HUES48 (cell line): ENCODE data around the gene MREG.
A peak's percentile ranks its signal among the peaks of the same experiment; 100 is the strongest.
"Not testable (repeated sequence)": the region's sequence is repeated elsewhere in the genome, so short reads cannot be mapped to it uniquely, and the experiment has no call there.

Experiments
- H3K27ac ChIP-seq: one replicate; pipeline ENCODE4 v1.7.0; 2013; ENCODE audit warnings: low read depth, low read length, inconsistent platforms
- H3K27me3 ChIP-seq: 2 replicates; pipeline ENCODE4 v1.6.1; 2013; ENCODE audit warnings: mild to moderate bottlenecking, low read length; ENCODE audit not compliant: control insufficient read depth, insufficient read depth
- H3K36me3 ChIP-seq: 2 replicates; pipeline ENCODE4 v1.6.1; 2013; ENCODE audit warnings: low read length; ENCODE audit not compliant: control insufficient read depth, insufficient read depth
- H3K4me1 ChIP-seq: 2 replicates; pipeline ENCODE4 v1.6.1; 2013; ENCODE audit warnings: mild to moderate bottlenecking, low read length; ENCODE audit not compliant: control insufficient read depth, insufficient read depth
- H3K4me3 ChIP-seq: 2 replicates; pipeline ENCODE4 v1.5.1; 2013; ENCODE audit warnings: mild to moderate bottlenecking, low read depth, low read length
- H3K9ac ChIP-seq: 2 replicates; pipeline ENCODE4 v1.6.1; 2013; ENCODE audit warnings: mild to moderate bottlenecking, low read depth, low read length, moderate library complexity
- H3K9me3 ChIP-seq: 2 replicates; pipeline ENCODE4 v1.6.1; 2013; ENCODE audit warnings: low read length; ENCODE audit not compliant: control insufficient read depth, insufficient read depth

The MREG gene

DNA sequence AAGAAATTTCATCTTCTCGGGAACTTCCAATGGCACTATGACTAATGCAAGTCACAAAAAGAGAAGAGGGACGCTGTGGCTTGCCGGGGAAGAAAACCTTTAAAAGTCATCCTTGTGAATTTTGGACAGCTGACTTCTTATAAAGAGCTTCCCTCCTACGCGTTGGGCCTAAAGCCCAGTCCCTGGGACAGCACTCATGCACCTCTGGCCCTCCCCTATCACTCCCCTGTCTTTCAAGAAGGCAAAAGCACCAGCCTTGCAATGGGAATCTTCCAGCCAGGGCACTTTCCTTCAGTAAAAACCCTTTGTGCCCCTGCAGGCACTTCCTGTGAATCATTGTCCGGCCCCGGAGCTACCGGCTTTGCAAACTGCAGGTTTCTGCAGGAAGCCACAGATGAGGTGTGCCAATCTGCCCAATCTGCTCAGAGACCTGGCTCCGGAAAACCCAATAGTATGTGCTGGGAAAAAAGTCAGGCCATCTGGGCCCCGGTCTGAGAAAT lies 7.1 kb downstream of the MREG start:
- H3K9me3 ChIP-seq = no peaks in the 10 kb centered on the region
- no peaks in the 10 kb centered on the region for H3K36me3 ChIP-seq
- no peak overlapping the region for H3K9ac ChIP-seq
- no peak overlapping the region for H3K4me3 ChIP-seq
- H3K4me1 ChIP-seq = peaks cover 39% of the 10 kb centered on the region
- H3K27me3 ChIP-seq = no peaks in the 10 kb centered on the region
- peak overlapping the region; percentile 77 for H3K27ac ChIP-seq

DNA sequence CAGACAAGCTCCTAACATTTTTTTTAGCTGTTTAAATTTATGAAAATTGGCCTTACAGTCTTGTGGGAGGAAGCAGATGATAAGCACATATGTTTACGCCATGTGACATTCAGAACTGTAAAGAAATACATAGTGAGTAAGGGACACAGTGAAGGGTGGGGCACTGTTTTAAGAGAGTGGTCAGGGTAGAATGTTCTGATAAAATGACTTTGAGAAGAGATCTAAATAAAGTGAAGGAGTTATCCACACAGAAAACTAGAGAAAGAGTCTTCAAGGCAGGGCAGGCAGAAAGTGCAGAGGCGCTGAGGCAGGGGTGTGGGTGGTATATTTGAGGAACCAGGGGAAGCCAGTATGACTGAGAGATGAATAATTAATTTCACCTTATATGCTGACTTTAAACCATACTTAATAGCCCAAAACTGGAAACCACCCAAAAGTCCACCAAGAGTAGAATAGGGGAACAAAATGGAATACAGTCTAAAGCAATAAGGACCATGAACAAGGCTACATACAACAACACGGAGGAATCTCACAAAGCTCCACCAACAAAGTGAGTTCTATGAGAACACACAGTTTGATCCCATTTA lies 8.6 kb downstream of the MREG start:
- Histone ChIP-seq H3K36me3 (peaks cover 3% of the 10 kb centered on the region; the same call in 1 of the 2 replicates), H3K9me3 (no peaks in the 10 kb centered on the region), H3K4me1 (peaks cover 42% of the 10 kb centered on the region), H3K27me3 (no peaks in the 10 kb centered on the region), H3K4me3 (no peak overlapping the region), H3K9ac (no peak overlapping the region), H3K27ac (no peak overlapping the region)

DNA sequence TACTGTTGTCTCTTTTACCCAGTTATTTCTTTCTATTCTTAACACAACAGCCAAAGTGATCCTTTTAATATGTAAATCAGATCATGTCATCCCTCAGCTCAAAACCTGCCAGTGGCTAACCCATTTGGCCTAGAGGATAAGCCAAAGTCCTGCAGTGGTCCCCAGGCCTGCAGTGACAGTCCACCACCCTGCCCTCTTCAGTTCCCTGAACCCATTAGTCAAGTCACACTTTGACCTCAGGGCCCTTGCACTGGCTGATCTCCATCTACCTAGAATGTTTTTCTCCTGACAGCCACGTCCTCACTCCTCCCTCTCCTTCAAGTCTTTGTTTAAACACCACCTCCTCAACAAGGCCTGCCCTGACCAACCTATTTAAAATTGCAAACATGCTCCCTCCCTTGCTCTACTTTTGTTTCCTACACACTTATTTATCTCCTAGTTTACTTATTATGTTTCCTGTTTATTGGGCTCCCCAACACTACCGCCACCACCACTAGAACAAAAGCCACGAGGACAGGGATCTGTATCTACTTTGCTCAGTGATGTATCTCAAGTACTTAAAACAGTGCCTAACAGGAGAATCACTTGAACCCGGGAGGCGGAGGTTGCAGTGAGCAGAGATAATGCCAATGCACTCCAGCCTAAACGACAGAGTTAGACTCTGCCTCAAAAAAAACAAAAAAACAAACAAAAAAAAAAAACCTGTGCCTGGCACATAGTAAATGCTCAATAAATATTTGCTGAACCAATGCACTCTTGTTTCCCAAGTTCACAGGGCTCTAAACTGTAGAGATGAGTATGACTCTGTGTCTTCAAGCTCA lies 9.3 kb downstream of the MREG start:
- no peak overlapping the region for H3K9ac ChIP-seq
- no peaks in the 10 kb centered on the region for H3K9me3 ChIP-seq

DNA sequence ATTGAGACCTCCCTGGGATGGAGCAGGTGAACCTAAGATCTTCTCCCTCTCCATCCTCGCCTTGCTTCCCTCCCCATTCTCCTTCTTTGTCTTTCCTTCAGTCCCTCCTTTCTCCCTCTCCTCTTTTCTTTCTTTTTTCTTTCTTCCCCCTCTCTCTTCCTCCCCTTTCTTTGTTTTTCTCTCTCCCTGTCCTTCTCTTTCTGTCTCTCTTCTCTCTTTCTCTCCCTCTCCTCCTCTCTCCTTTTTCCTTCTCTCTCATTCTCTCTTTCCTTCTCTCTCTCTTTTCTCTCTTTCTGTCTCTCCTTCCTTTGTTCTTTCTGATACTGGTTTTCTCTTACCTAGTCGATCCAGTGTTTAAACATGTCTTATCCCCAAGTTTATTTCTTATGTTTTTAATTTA lies 10.7 kb downstream of the MREG start:
- Histone ChIP-seq H3K9me3 (no peaks in the 10 kb centered on the region), H3K9ac (no peak overlapping the region), H3K27me3 (no peaks in the 10 kb centered on the region), H3K4me1 (peaks cover 39% of the 10 kb centered on the region), H3K27ac (peak overlapping the region; percentile 8), H3K4me3 (no peak overlapping the region), H3K36me3 (peaks cover 11% of the 10 kb centered on the region)

More for the DNA sequence above, 9.3 kb downstream of the MREG start:
- no peak overlapping the region for H3K27ac ChIP-seq
- H3K27me3 ChIP-seq = no peaks in the 10 kb centered on the region
- peaks cover 42% of the 10 kb centered on the region for H3K4me1 ChIP-seq
- H3K4me3 ChIP-seq = no peak overlapping the region
- H3K36me3 ChIP-seq = peaks cover 3% of the 10 kb centered on the region; the same call in 1 of the 2 replicates

DNA sequence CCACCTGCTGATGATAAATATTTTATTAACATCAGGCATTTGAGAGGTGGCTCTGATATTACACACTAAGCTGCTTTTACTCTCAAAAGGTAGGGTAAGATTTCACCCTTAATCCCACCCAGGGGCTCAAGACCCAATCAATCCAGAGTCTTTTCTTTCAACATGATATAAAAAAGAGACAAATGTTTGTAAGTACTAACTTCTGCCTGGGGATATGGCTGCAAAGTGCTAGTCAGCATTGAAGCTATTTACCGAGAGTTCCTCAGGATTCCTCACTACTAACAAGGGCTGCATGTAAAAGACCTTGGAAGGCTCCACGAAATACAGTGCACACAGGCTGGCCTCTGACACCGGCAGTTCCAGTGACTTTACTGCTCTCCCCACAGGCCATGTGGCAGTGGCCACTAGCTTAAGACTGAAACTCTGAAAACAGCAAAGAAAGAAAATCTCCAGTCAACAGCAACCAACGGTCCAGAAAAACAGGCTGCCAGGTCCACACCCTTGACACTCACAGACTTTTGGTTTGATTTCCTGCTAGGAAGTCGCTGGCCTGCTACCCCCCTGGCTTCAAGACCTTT lies 11.2 kb downstream of the MREG start:
- Histone ChIP-seq H3K9me3 (no peaks in the 10 kb centered on the region), H3K27ac (peak overlapping the region; percentile 8), H3K4me3 (no peak overlapping the region), H3K27me3 (no peaks in the 10 kb centered on the region), H3K9ac (no peak overlapping the region), H3K36me3 (peaks cover 16% of the 10 kb centered on the region), H3K4me1 (peaks cover 39% of the 10 kb centered on the region)

DNA sequence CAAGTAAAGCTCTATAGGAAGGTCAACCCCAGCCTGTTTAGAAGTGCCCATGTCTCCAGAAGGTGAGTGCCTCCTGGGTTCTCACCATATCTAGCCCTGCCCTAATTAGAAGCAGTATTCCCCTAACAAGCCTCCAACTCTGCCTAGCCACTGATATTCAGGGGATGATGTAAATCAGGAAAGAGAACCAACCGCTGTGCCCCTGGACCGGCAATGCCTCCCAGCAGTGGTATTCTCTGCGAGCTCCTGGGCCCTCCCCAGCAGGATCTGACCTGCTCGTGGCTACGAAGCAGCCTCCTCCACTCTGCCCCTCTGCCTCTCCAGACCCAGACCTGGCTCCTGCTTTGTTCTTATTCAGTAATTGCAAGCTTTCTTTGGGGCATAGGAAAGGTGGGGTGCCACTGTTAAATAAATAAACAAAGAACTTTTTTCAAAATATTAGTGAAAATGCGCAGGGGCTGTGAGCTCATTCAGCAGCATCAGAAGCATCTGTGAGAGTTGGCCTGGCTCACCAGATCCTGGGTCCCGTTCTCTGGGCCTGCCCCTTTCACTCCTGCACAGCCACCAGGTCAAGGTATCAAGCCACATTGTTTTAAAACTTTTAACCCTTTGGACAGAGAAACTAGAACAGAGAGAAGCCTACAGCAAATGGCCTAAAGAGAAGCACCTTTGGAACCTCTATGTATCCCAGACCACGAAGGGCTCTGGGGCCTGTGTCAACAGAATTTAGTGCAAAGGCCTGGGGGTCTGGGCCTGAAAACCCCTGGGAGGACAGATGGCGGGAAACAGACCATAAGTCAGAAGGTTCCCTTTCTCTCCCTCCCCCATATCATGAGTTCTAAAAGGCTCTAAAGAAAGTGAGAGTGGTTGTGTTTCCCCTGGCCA lies 11.9 kb downstream of the MREG start:
- Histone ChIP-seq H3K27ac (no peak overlapping the region), H3K4me1 (peaks cover 33% of the 10 kb centered on the region), H3K9ac (no peak overlapping the region), H3K36me3 (peaks cover 19% of the 10 kb centered on the region), H3K27me3 (no peaks in the 10 kb centered on the region), H3K4me3 (no peak overlapping the region), H3K9me3 (no peaks in the 10 kb centered on the region)

DNA sequence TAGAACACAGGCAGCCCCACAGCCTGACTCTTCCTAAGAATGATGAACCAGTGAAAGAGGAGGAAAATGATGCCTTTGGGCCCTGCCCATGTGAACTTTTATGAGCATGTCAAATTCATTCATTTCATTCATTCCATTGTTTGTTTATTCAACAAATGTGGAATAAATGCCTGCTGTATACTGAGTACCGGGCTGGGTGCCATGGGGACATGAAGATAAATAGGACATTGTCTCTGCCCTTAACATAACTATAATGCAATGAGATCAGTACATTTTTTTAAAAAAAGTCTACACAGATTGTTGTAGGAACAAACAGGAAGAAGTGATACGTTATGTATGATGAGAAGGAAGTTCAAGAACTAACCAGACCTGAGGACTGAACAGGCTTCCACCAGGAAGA lies 14.7 kb downstream of the MREG start:
- Histone ChIP-seq H3K36me3 (peaks cover 38% of the 10 kb centered on the region), H3K27ac (no peak overlapping the region), H3K27me3 (no peaks in the 10 kb centered on the region), H3K9me3 (no peaks in the 10 kb centered on the region), H3K9ac (no peak overlapping the region), H3K4me1 (peaks cover 24% of the 10 kb centered on the region), H3K4me3 (no peak overlapping the region)

DNA sequence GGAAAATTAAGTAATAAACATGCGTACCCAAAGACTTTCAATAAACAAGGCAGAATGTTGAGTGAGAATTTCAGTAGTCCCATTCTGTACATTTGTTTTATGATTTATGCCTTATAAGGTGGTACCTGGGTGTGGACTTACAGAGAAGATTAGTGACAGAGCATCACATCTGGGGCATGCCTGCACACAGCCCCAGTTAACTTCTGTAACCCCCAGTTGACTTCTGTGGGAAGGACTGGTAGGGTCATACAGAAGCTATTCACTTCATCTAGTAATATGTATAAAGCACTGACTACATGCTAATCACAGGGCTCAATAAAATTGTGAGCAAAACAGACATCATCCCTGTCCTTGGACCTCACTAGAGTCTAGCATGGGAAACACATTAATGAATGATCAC lies 16.1 kb downstream of the MREG start:
- peaks cover 38% of the 10 kb centered on the region for H3K36me3 ChIP-seq
- H3K27me3 ChIP-seq = no peaks in the 10 kb centered on the region
- no peaks in the 10 kb centered on the region for H3K9me3 ChIP-seq
- H3K4me1 ChIP-seq = peaks cover 17% of the 10 kb centered on the region
- H3K4me3 ChIP-seq = no peak overlapping the region
- H3K9ac ChIP-seq = no peak overlapping the region
- no peak overlapping the region for H3K27ac ChIP-seq

DNA sequence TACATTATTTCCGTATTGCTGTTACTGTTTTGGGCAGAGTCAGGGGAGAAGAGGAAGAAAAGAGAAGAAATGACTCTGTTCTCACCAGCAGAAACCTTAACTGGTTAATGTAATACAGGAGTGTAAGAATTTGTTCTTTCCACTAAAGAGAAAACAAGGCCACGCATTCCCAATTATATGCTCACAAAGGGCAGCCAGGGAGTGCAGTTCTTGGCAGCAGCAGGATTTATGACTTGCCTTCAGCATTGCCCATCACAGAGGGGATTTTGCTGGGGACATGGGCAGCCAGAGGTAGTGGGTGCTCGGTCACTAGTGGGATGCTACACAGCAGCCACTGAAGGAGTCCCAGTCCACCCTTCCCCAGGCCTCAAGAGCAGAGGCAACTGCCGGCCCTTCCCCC lies 18.4 kb downstream of the MREG start:
- H3K4me3 ChIP-seq = no peak overlapping the region
- H3K36me3 ChIP-seq = peaks cover 36% of the 10 kb centered on the region
- H3K9ac ChIP-seq = no peak overlapping the region
- H3K27me3 ChIP-seq = no peaks in the 10 kb centered on the region
- H3K4me1 ChIP-seq = 0 out of 2 replicates have a peak, but pooled peaks cover 9% of the 10 kb centered on the region
- H3K27ac ChIP-seq = no peak overlapping the region
- H3K9me3 ChIP-seq = peaks cover 3% of the 10 kb centered on the region; the same call in 1 of the 2 replicates

DNA sequence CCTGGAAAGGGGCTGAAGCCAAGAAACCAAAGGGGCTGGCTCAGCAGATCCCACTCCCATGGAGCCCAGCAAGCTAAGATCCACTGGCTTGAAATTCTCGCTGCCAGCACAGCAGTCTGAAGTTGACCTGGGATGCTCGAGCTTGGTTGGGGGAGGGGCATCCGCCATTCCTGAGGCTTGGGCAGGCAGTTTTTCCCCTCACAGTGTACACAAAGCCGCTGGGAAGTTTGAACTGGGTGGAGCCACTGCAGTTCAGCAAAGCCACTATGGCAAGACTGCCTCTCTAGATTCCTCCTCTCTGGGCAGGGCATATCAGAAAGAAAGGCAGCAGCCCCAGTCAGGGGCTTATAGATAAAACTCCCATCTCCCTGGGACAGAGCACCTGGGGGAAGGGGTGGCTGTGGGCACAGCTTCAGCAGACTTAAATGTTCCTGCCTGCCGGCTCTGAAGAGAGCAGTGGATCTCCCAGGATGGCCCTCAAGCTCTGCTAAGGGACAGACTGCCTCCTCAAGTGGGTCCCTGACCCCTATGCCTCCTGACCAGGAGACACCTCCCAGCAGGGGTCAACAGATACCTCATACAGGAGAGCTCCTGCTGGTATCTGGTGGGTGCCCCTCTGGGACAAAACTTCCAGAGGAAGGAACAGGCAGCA lies 24.7 kb downstream of the MREG start:
- H3K9ac ChIP-seq, H3K4me1 ChIP-seq, H3K4me3 ChIP-seq, H3K27ac ChIP-seq, H3K27me3 ChIP-seq: not testable (repeated sequence)
- Histone ChIP-seq H3K9me3 (peaks cover 14% of the 10 kb centered on the region; the same call in 1 of the 2 replicates), H3K36me3 (peaks cover 11% of the 10 kb centered on the region)
